GM18508 (cell line): ENCODE data around the gene S100A1.
"Not testable (repeated sequence)": the region's sequence is repeated elsewhere in the genome, so short reads cannot be mapped to it uniquely, and the experiment has no call there.

Experiments used
- ATAC-seq: cut with Tn5 transposase; IDR thresholded peaks from one replicate; pipeline ENCODE4 v1.9.1; 2021; ENCODE audit warnings: moderate number of reproducible peaks; ENCODE audit not compliant: insufficient read depth, unreplicated experiment

The S100A1 gene

GRCh38 chr1:153649863-153650235 lies 21.6 kb downstream of the S100A1 start:
- no peak for ATAC-seq

- no peak for ATAC-seq
Measured at GRCh38 chr1:153651771-153652170, 23.5 kb downstream of the S100A1 start.

- ATAC-seq, result no peak
Measured at GRCh38 chr1:153652805-153653500, 24.7 kb downstream of the S100A1 start.

GRCh38 chr1:153655333-153655732 lies 27.1 kb downstream of the S100A1 start:
- no peak for ATAC-seq

GRCh38 chr1:153658400-153659174 lies 30.4 kb downstream of the S100A1 start, which contains the start of gene SNAPIN:
Gene SNAPIN, plus strand, starts transcription at chr1:153658703. Its CDS starts 41 bp downstream, at chr1:153658744.
- peak; percentile 71 for ATAC-seq

- no peak for ATAC-seq
Measured at GRCh38 chr1:153659175-153659534, 30.9 kb downstream of the S100A1 start.

- ATAC-seq, result no peak
Measured at GRCh38 chr1:153659656-153660055, 31.4 kb downstream of the S100A1 start.

- ATAC-seq, result no peak
Measured at GRCh38 chr1:153661111-153661708, 33.0 kb downstream of the S100A1 start.

GRCh38 chr1:153662269-153662668 lies 34.0 kb downstream of the S100A1 start:
- ATAC-seq, result no peak

- no peak for ATAC-seq
Measured at GRCh38 chr1:153663211-153663610, 35.0 kb downstream of the S100A1 start.

- no peak for ATAC-seq
Measured at GRCh38 chr1:153667439-153667838, 39.2 kb downstream of the S100A1 start.

- ATAC-seq, result not testable (repeated sequence)
Measured at GRCh38 chr1:153668672-153669071, 40.4 kb downstream of the S100A1 start.

- no peak for ATAC-seq
Measured at GRCh38 chr1:153669606-153670005, 41.4 kb downstream of the S100A1 start.

GRCh38 chr1:153670257-153670858 lies 42.1 kb downstream of the S100A1 start:
- ATAC-seq, result no peak

GRCh38 chr1:153670859-153671627 lies 42.8 kb downstream of the S100A1 start, which contains the start of gene ILF2:
Gene ILF2, minus strand, starts transcription at chr1:153670993. Its CDS starts 71 bp downstream, at chr1:153670922.
- peak; percentile 82 for ATAC-seq

- ATAC-seq, result not testable (repeated sequence)
Measured at GRCh38 chr1:153671628-153672353, 43.6 kb downstream of the S100A1 start.

- no peak for ATAC-seq
Measured at GRCh38 chr1:153673511-153673910, 45.3 kb downstream of the S100A1 start.

- ATAC-seq, result no peak
Measured at GRCh38 chr1:153677718-153678518, 49.7 kb downstream of the S100A1 start.
